Loucy (cell line): Measurements from ENCODE around the gene ZNF337.

Experiments
- CTCF ChIP-seq: fragments of 200-600 bp; sonication (generic); conservative IDR thresholded peaks from 2 replicates; pipeline ENCODE4 v1.5.1; 2014; ENCODE audit warnings: mild to moderate bottlenecking, antibody characterized with exemption, low read length
- EZH2phosphoT487 ChIP-seq: fragments of 200-600 bp; IDR thresholded peaks from 2 replicates; pipeline ENCODE4 v1.6.1; 2018; ENCODE audit warnings: antibody characterized with exemption, mild to moderate bottlenecking, moderate library complexity, borderline replicate concordance

DNA sequence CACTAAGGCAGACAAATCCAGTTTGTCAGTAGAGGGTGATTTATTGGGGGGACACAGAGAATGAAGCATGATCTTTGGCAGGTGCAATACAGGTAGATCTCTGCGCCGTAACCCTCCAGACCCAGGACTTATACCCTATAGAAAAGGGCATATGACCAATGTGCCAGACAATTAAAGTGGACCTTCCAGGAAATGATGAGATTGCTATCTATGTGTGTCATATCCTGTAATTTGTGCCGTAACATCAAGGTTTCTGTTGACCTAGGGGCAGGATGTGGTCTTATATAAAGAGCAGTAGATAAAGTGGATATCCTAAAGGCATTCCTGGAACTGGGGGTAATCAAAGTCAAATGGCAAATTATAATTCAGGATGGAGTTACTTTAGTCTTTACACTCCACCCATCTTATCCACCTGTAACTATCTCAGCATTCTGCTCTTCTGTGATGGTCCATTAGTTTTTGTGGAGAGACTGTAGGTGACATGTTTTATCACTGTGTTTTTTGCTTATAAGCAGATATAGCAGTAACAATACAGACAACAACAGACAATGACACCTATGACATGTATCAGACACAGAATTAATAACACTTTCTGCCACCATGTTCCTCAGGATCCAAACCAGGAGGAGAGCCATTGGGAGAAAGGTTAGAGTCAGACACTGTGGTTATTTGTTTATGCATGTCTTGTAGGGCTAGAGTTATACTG, 43.1 kb upstream of the ZNF337 start:
- TF ChIP-seq CTCF: no peak
- TF ChIP-seq EZH2phosphoT487: no peak
